GM21515 (cell line): ENCODE measurements around the gene ADAP1.
"Not testable (repeated sequence)": the region's sequence is repeated elsewhere in the genome, so short reads cannot be mapped to it uniquely, and the experiment has no call there.

ENCODE experiments used
- ATAC-seq: cut with Tn5 transposase; IDR thresholded peaks from one replicate; pipeline ENCODE4 v1.9.1; 2021; ENCODE audit not compliant: unreplicated experiment

Gene ADAP1

DNA sequence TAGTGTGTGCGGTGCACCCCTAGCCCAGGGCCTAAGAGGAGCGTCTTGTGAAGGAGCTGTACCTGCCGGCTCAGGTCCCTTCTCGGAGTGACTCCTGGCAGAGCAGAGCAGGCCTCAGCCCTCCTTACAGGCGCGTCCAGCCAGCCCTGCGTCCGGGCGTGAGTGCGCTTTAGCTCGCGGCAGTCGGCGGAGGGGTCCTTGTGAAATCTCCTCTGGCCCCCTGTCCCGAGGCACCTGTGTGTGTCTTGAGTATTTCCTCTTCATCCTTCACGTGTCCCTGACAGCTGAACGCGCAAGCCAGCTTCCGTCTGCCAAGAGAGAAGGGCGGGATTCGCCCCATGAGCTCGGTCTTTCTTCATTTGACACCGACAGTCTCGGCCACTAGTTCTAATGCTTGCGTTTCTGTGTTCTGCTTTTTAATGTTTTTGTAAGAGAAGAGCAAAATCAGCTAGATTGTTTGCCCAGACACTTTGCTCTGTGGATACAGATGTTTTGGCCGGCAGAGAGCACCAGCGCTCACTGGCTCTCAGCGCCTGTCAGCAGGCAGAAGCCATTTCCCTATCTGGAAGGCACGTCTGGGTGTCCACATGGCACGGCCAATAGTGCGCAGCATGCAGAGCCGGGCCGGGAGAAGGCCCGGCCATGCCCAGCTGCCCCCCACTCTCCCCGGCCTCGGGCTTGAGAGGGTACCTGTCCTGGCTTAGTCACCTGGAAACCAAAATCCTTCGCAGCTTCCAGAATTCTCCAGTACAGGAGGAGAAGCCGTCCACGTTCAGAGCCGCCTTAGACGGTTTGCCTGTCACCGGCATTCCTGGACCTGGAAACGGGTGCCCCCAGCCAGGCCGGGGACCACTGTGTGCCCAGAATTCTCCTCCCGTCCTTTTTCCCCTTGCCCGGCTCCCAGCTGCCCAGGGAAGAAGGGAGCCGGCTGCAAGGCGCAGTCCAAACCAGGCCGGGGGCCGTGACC lies 71.1 kb downstream of the ADAP1 start:
- ATAC-seq, result no peak

DNA sequence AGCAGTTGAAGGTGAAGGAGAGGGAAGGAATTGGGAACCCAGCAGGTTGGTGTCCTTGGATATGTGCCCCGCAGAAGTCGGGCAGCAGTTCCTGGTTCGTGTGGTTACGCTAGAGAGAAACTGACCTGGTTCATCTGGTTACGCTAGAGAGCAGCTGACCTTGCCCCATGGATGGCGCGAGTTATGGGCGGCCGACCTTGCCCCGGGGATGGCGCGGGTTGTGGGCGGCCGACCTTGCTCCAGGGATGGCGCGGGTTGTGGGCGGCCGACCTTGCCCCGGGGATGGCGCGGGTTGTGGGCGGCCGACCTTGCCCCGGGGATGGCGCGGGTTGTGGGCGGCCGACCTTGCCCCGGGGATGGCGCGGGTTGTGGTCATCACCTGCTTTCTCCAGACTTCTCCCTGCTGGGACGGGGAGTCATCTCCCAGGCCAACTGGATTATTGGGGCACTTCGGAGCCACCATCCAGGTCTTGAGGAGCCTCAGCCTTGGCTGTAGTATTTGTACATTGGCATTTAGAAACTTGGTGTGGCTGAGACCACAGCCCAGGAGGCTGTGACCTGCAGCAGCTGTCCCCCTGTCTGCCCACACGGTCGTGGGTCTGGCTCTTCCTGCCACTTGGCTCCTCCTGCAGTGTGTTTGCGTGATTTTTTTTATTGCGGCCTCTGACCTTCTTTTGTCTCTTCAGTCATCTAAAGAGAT lies 72.0 kb downstream of the ADAP1 start:
- no peak for ATAC-seq

DNA sequence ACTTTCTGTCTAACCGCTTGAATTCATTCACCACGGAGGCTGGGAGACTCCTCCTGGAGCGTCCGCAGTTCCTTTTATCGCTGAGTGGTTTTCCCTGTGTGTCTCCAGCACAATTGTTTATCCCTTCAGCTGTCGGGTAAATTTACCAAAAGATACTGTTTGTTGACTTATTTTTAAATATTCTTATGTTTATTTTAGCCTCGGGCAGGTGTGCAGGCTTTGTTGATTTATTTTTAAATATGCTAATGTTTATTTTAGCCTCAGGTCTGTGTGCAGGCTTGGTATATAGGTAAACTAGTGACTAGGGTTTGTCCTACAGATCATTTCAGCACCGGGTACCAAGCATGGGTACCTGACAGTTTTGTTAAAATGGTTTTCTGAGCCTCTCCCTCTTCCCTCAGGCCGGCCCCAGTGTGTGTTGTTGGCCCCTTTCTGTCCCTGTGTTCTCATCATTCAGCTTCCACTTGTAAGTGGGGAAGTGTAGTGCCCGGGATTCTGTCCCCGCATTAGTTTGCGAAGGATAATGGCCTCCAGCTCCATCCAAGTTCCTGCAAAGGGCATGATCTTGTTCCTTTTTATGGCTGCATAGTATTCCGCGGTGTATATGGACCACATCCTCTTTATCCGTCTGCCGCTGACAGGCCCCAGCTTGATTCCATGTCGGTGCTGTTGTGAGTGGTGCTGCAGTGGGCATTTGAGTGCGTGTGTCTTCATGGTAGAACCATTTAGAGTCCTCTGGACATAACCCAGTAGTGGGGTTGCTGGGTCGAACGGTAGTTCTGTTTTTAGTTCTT lies 72.8 kb downstream of the ADAP1 start:
- ATAC-seq, result no peak

DNA sequence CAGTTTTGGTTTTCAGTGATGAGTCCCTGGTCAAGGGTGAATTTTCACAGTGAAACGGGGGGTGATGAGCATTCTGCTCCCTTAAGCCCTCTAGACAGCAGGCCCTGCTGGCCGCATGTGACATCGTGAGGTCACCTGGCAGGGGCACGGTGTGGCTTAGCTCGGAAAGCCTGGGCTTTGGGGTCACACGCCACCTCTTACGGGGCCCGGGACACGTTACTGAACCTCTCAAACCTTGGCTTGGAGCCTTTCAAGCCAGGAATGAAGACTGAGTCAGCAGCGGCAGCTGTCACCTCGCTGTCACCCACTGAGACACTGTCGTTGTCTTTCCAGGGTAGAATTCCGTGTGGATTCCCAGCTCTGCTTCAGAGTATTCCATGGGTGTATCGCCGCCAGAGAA lies 74.0 kb downstream of the ADAP1 start:
- ATAC-seq, result no peak

DNA sequence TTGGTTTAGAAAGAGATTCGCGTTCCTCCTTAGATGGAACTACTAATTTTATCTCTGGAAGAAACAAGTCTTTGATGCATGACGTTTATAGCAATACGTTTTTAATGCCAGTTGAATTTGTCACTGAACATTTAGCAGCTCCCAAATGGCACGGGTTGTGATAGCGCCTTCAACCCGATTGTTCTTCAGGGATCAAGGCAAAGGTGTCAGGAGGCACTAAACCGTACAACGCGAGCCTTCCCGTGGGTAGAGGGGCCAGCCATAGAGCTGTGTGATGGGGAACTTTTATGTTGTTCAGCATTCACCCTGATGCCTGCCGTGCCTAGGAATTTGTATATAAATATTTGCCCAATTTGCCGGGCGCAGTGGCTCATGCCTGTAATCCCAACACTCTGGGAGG lies 74.8 kb downstream of the ADAP1 start:
- ATAC-seq, result no peak

DNA sequence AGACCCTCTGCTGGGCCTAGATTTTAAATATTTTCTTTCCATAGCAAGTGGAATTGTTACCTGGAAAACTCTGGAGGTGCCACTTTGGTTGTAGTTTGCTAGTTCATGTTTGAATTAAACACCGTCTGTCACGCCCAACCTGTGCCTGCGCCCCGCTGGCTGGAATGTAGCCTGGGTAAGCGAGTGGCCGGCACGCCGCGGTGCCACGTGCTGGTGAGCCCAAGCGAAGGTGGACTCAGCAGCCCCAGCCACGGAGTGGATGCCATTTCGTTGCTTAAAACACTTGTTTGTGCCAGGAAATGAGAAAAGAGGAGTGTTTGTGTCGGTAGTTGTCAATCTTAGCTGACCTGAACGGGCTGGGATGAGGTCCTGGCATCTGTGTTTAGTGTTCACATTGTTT lies 75.4 kb downstream of the ADAP1 start:
- ATAC-seq, result no peak

DNA sequence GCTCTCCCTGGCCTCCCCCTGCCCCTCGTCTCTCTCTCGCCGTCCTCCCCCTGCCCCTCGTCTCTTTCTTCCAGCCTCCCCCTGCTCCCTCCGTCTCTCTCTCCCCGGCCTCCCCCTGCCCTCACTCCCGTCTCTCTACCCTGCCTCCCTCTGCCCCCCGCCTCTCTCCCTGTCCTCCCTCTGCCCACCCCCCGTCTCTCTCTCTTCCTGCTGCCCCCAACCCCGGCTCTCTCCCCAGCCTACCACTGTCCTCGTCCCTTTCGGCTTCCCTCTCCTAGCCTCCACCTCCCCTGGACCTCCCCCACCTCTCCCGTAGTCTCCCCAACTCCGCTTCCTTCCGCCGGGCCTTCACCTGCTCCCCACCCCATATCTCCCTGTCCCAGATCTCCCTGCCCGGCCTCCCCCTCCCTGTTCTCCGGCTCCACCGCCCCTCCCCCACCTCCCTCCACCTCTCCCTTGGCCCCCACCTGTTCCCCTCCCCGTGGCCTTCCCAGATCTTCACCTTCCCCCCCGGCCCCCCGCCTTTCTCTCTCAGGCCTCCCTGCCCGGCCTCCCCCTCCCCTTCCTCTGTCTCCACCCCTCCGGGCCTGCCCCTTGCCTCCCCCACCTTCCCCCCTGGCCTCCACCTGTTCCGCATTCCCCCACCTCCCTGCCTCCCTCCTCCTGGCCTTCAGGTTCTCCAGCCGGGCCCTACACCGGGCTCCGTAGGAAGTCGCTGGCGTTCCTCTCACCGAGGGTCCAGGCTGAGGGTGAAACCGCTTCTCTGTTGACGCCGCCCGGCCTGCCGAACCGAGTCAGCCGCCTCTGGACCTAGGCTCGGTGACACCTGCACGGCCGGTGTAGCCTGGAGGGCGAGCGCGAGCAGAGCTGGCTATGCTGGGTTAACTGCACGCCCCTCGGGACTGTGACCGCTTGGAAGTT lies 76.9 kb downstream of the ADAP1 start:
- no peak for ATAC-seq

DNA sequence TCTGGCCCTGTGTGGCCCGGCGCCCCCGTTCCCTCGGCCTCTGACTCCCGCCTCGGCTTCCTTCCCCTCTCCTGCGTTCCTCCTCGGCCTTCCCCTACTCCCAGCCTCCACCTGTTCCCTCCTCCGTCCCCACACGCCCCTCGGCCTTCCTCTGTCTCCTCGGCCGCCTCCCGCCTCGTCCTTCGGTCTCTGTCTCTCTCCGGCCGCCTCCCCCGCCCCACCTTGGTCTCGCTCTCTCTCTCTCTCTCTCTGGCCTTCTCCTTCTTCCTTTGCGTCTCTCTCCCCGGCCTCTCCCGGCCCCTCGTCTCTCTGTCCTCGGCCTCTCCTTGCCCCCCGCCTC lies 77.5 kb downstream of the ADAP1 start:
- peak; percentile 28 for ATAC-seq

DNA sequence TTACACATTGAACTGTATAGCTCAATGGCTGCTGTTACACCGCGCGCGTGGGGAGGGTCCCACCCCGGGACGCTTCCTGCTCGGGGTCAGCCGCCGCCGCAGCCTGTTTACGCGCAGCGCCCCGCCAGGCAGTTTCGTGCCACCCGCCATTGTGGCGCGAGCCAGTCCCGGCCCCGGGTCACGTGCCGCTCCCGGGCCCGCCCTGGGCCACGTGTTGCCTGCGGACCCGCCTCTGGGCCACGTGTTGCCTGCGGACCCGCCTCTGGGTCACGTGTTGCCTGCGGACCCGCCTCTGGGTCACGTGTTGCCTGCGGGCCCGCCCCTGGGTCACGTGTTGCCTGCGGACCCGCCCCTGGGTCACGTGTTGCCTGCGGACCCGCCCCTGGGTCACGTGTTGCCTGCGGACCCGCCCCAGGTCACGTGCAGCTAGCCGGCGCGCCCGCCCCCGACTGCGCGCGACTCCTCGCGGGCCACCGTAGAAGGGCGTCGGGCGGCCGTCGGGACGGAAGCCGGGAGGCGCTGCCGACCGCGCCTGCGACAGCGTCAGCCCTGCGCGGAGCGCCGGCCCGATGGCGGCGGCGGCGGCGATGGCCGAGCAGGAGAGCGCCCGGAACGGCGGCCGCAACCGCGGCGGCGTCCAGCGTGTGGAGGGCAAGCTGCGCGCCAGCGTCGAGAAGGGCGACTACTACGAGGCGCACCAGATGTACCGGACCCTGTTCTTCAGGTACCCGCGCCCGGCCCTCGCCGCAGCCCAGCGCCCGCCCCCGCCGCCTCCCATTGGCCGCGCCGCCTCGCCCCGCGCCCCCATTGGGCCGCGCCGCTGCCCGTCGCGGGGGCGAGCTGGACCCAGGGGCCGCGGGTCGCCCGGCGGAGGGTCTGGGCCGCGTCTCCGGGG lies 78.2 kb downstream of the ADAP1 start, which contains the start of gene GET4:
Gene GET4, plus strand, starts transcription at position 478 of the 895 bp plus-strand sequence. Its CDS starts 92 bp downstream, at position 570.
- ATAC-seq, result peak; percentile 66

DNA sequence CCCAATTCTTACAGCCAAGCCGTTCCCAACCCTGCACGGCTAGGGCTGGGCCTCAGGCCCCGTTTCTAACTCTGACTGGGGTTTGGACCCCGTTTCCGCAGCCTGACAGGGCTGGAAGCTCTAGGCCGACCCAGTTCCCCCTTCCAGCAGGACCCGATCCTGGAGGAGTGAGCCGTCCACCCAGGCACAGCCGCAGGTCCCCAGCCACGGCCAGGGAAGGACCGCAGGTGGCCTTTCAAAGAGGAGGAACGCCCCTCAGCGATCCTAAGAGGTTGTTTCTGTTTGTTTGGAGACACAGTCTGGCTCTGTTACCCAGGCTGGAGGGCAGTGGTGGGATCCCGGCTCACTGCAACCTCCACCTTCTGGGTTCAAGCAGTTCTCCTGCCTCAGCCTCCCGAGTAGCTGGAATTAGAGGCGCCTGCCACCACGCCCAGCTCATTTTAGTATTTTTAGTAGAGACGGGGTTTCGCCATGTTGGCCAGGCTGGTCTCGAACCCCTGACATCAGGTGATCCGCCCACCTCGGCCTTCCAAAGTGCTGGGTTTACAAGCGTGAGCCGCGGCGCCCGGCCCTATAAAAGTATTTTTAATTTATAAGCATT lies 78.9 kb downstream of the ADAP1 start:
- no peak for ATAC-seq

DNA sequence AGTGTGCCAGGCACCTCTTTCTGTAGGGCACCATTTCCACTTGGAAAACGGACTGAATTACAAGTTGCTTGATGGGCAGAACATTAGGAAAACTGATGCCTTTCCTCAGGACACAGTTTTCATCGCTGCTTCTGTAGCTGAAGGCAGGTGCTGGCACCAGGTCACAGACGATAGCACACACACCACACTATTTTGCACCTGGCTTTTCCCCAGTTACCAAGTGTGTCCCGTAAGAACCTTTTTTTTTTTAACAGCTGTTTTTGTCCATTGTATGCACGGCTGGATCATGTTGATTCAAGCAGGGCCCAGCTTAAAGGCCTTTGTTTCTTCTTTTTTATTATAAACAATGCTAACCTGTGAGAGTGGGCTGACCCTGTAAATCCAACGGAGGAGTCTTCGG lies 79.4 kb downstream of the ADAP1 start:
- no peak for ATAC-seq

DNA sequence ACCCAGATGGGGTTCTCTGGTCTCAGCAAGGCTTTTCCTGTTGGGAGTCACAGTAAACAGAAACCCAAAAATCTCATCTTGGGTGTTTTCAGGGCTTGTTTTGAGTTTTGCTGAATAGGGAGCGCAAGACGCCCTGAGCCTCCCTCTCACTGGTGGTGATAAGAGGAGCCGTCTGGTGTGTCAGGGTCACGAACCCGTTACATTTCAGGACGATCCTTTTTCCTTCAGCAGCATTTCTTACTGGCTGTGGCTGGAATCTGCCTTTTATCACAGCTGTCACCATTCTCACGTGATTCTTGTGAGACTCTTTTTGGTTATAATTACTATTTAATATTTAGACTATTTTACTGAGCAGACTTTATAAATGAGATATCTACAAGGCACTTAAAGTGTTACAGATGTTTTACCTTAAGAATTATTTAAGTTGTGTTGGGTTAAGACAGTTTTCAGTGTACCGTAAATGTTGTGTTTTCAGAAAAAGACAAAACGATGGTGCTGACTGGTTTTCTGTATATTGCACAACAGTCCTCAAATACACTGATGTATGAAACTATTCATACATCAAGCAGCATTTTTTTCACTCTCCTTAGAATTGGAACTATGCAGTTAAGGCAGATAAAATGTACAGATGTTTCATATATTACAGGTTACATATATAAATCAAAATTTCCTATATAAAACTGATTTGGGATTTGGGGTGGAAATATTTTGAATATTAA lies 80.3 kb downstream of the ADAP1 start:
- no peak for ATAC-seq

DNA sequence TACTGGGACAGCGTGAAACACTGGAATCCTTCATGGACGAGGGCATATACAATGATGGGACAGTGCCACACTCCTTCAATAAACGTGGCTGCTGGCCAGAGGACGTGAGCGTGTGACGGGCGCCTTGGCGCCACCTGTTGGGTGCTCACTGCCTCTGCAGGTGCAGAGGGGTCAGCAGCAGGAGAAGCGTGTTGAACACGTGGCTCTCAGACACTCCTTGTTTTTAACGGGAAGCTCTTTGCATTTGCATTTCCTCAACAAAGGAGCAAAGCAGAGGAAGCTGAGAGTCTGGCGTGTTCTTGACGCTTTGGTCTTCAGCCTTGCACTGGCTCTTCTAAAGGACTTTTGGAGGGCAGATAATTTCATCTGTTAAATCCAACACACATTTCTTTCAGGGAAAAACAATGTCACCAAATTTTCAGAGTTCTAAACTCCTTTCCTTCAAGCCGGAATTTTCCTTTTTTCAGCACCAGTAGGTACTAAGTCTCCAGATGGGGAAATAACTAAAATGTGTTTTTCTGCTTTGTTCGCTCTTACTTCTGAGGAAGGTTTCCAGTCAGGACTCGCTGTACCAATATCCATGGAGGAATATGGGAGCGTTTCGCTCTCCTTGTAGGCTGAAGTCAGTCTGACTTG lies 81.0 kb downstream of the ADAP1 start:
- no peak for ATAC-seq

DNA sequence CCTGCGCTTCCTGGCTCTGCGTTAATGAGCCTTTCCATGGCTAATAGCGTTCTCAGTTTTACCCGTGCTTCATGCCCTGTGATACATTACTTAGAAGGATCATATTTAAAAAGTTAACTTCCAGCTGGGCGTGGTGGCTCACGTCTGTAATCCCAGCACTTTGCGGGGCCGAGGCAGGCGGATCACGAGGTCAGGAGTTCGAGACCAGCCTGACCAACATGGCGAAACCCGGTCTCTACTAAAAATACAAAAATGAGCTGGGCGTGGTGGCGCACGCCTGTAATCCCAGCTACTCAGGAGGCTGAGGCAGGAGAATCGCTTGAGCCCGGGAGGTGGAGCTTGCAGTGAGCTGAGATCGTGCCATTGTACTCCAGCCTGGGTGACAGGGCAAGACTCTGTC lies 81.8 kb downstream of the ADAP1 start:
- not testable (repeated sequence) for ATAC-seq

DNA sequence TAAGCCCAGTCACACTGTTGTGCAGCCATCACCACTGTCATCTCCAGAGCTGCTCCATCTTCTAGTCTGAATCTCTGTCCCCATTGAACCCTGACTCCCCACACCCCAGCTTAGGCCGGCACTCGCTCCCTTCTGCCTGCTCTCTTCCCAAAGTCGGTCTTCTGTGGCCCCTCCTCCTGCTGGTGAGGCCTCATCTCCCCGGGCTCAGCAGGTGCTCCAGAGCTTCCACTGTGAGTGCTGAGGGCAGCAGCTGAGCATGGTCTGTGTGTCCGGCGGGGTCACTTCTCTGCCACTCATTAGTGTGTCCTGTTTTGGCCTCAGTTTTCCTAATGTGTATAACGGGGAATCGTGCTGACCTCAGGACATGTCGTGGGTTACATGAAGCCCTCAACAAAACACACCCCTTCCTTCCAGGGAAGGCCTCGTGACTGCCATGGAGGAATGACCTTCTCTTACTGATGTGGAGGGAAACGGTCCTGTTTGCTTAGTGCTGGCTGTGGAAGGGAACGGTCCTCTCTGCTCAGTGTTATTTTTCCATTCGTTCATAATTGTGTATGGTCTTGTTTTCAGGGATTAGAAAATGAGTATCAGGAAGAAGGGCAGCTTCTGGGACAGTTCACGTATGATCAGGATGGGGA lies 82.5 kb downstream of the ADAP1 start:
- ATAC-seq, result no peak

DNA sequence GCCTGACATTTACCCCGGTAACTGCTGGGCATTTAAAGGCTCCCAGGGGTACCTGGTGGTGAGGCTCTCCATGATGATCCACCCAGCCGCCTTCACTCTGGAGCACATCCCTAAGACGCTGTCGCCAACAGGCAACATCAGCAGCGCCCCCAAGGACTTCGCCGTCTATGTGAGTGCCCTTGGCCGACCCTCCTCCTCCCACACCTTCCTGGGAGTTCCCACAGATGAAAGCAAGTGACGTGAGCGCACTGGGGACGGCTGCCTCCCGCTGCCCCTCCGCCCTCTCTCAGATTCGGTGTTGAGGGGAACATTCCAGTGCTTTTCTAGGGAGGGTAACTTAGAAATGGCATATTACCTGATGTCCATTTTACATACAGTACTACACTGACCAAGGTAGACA lies 85.1 kb downstream of the ADAP1 start:
- ATAC-seq, result no peak

DNA sequence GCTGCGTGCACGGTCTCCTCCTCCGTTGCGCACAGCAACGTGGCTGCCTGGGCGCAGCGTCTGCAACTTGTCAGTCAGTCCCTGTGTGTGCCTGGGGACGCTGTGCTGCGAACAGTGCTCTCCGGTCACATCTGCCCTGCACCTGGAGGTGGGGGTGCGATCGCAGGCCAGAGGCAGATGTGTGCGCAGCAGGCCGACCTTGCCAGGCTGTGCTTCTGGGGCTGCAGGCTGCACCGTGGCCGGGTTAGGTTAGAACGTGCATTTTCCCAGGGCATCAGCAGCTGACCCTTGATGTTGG lies 86.3 kb downstream of the ADAP1 start:
- ATAC-seq, result no peak
